Measurements from ENCODE around the gene FBXO5.

DNA sequence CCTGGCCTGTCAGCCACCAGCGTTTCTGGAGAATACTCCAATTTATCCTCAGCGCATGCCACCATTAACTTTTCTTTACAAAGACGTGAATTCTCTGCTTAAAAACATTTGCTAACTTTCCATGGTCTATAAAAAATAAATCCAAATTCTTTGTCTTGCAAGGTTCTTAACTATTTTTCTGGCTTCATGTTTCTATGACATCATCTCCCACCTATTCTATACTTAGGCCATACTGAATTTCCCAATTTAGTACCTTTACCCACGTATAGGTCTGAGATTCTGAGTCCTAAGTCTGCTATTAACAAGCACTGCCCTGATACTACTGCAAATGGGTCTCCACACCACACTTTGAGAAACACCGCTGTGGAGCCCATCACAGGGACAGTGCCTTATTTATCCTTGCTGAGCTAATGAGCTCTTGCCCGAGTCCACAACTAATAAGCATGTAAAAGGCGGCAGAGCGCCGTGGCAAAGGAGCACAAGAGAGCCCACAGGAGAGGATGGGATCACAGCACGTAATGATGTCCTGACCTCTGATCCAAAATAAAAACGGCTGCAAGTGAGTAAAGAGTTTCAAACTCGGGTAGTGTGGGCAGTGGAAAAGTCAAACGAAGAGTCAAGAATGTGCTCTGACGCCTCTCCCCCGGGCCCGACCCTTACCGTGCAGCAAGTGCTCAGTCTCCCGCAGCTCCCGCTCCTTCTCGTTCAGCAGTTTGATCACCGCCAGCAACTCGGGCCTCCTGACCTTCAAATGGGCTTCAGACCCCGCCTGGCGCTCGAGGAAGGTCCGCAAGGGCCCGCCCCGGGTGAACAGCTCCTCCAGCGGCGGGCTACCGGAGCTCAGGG, 19.1 kb upstream of the FBXO5 start:
- TF ChIP-seq USF2 (IDR thresholded peaks at IDR 0.05; ENCODE audit: borderline replicate concordance, low read depth, low read length), result no peak
- no peak for TF ChIP-seq CTCF (IDR thresholded peaks at IDR 0.05)
- no peak for TF ChIP-seq NRF1 (IDR thresholded peaks at IDR 0.05; ENCODE audit: low read depth, low read length)
- no peak for TF ChIP-seq EZH2phosphoT487 (IDR thresholded peaks at IDR 0.05; ENCODE audit: borderline replicate concordance, low read depth)
- TF ChIP-seq MXI1 (IDR thresholded peaks at IDR 0.05; ENCODE audit: low read depth, low read length), result no peak
- no peak for TF ChIP-seq MEF2A (IDR thresholded peaks at IDR 0.05; ENCODE audit: borderline replicate concordance, low read depth)
